Neural cell (in vitro differentiated cells): Measurements from ENCODE around the gene UBTF. TPM values are rescaled to one million over a fixed set of nuclear protein-coding genes. Genes with fewer than 3 reads are reported as not detected.

Experiments
- H2AFZ ChIP-seq: fragments of 200-600, 300-800 bp; sonication (generic), shearing (Covaris generic); 2 replicates; pipeline ENCODE4 v1.6.0; 2014; ENCODE audit warnings: low read depth, mild to moderate bottlenecking, antibody characterized with exemption, low read length, moderate library complexity
- H3F3A ChIP-seq: fragments of 200-600 bp; shearing (Covaris generic); 2 replicates; pipeline ENCODE4 v1.6.1; 2016; ENCODE audit warnings: mild to moderate bottlenecking, moderate library complexity, mixed read lengths, antibody characterized with exemption, low read length; ENCODE audit not compliant: insufficient read depth, poor library complexity, severe bottlenecking
- H3K27ac ChIP-seq: fragments of 200-600, 300-800 bp; sonication (generic), shearing (Covaris generic); 2 replicates; pipeline ENCODE4 v1.5.1; 2014; ENCODE audit warnings: mild to moderate bottlenecking, low read length, moderate library complexity
- H3K27me3 ChIP-seq: fragments of 300-800, 200-600 bp; sonication (generic), shearing (Covaris generic); 2 replicates; pipeline ENCODE4 v1.6.0; 2014; ENCODE audit warnings: mild to moderate bottlenecking, low read depth, low read length, moderate library complexity; ENCODE audit not compliant: insufficient read depth
- H3K36me3 ChIP-seq: fragments of 300-800, 200-600 bp; sonication (generic), shearing (Covaris generic); 2 replicates; pipeline ENCODE4 v1.5.1; 2014; ENCODE audit warnings: mild to moderate bottlenecking, antibody characterized with exemption, low read length, moderate library complexity; ENCODE audit not compliant: insufficient read depth
- H3K4me2 ChIP-seq: fragments of 300-800, 200-600 bp; sonication (generic), shearing (Covaris generic); 2 replicates; pipeline ENCODE4 v1.6.0; 2014; ENCODE audit warnings: mild to moderate bottlenecking, low read length
- H3K4me3 ChIP-seq: fragments of 300-800, 200-600 bp; sonication (generic), shearing (Covaris generic); 2 replicates; pipeline ENCODE4 v1.5.1; 2014; ENCODE audit warnings: mild to moderate bottlenecking, low read length, moderate library complexity
- H3K79me2 ChIP-seq: fragments of 200-600 bp; shearing (Covaris generic); replicated peaks from 2 replicates; pipeline ENCODE4 v1.6.0; 2014; ENCODE audit warnings: mild to moderate bottlenecking, low read length, moderate library complexity; ENCODE audit not compliant: insufficient read depth
- H3K9ac ChIP-seq: fragments of 300-800, 200-600 bp; sonication (generic), shearing (Covaris generic); 2 replicates; pipeline ENCODE4 v1.6.1; 2016; ENCODE audit warnings: mild to moderate bottlenecking, low read length, mixed read lengths
- H3K9me2 ChIP-seq: fragments of 200-600 bp; shearing (Covaris generic); 2 replicates; pipeline ENCODE4 v1.6.1; 2016; ENCODE audit warnings: mild to moderate bottlenecking, low read length, mixed read lengths; ENCODE audit not compliant: insufficient read depth
- H3K9me3 ChIP-seq: fragments of 200-600, 300-800 bp; sonication (generic), shearing (Covaris generic); 2 replicates; pipeline ENCODE4 v1.6.1; 2016; ENCODE audit warnings: mild to moderate bottlenecking, mixed run types, low read length, moderate library complexity, mixed read lengths
- H4K20me1 ChIP-seq: fragments of 200-600 bp; shearing (Covaris generic); 2 replicates; pipeline ENCODE4 v1.6.1; 2016; ENCODE audit warnings: mild to moderate bottlenecking, mixed run types; ENCODE audit not compliant: insufficient read depth
- CTCF ChIP-seq: fragments of 450-650 bp; IDR thresholded peaks from 2 replicates; pipeline ENCODE4 v1.5.1; 2014; ENCODE audit warnings: antibody characterized with exemption, mild to moderate bottlenecking, moderate library complexity; ENCODE audit not compliant: poor library complexity, severe bottlenecking
- EP300 ChIP-seq: fragments of 450-650 bp; conservative IDR thresholded peaks from 2 replicates; pipeline ENCODE4 v1.6.1; 2014; ENCODE audit warnings: antibody characterized with exemption, mild to moderate bottlenecking, moderate library complexity; ENCODE audit not compliant: poor library complexity, severe bottlenecking
- EZH2 ChIP-seq: fragments of 200-600, 300-800 bp; shearing (Covaris generic), sonication (generic); IDR thresholded peaks from 2 replicates; pipeline ENCODE4 v1.6.1; 2014; ENCODE audit warnings: antibody characterized with exemption, low read length, borderline replicate concordance, mild to moderate bottlenecking; ENCODE audit not compliant: insufficient read depth, poor library complexity, severe bottlenecking
- MXI1 ChIP-seq: fragments of 450-650 bp; conservative IDR thresholded peaks from 2 replicates; pipeline ENCODE4 v1.6.1; 2014; ENCODE audit warnings: antibody characterized with exemption, mild to moderate bottlenecking; ENCODE audit not compliant: poor library complexity, severe bottlenecking
- POLR2AphosphoS5 ChIP-seq: IDR thresholded peaks from 2 replicates; pipeline ENCODE4 v1.6.1; 2012
- RAD21 ChIP-seq: fragments of 450-650 bp; conservative IDR thresholded peaks from 2 replicates; pipeline ENCODE4 v1.6.1; 2014; ENCODE audit warnings: antibody characterized with exemption, mild to moderate bottlenecking, moderate library complexity
- REST ChIP-seq: IDR thresholded peaks from 2 replicates; pipeline ENCODE4 v1.6.1; 2012; ENCODE audit warnings: borderline replicate concordance
- SMC3 ChIP-seq: fragments of 450-650 bp; conservative IDR thresholded peaks from 2 replicates; pipeline ENCODE4 v1.6.1; 2014; ENCODE audit warnings: antibody characterized with exemption, mild to moderate bottlenecking, moderate library complexity; ENCODE audit not compliant: poor library complexity
- TAF1 ChIP-seq: IDR thresholded peaks from 2 replicates; pipeline ENCODE4 v1.6.1; 2012; ENCODE audit warnings: low read depth
- polyA plus RNA-seq: library from polyadenylated mRNA; depleted of rRNA; stranded (reverse); fragments of >200 nt; gene quantifications from 2 replicates; pipeline ENCODE4 v1.2.3, GENCODE V29; 2014

Gene UBTF
- polyA plus RNA-seq, 1 donor from 2014 or later: 73.8 TPM

GRCh38 chr17:44191369-44191768 lies 28.1 kb downstream of the UBTF start:
- no peak overlapping the region for H3K4me2 ChIP-seq
- peaks cover 21% of the 10 kb centered on the region for H3K79me2 ChIP-seq
- H3K9me3 ChIP-seq: no peaks in the 10 kb centered on the region
- H2AFZ ChIP-seq: no peak overlapping the region
- no peaks in the 10 kb centered on the region for H3K9me2 ChIP-seq
- no peak overlapping the region for H3K27ac ChIP-seq
- H3K27me3 ChIP-seq: no peaks in the 10 kb centered on the region
- H4K20me1 ChIP-seq: no peaks in the 10 kb centered on the region
- H3K4me3 ChIP-seq: no peak overlapping the region
- no peaks in the 10 kb centered on the region for H3F3A ChIP-seq
- peaks cover 10% of the 10 kb centered on the region for H3K36me3 ChIP-seq
- H3K9ac ChIP-seq: no peak overlapping the region
- no peak for TF ChIP-seq SMC3
- no peak for TF ChIP-seq TAF1
- TF ChIP-seq POLR2AphosphoS5: no peak
- no peak for TF ChIP-seq RAD21
- no peak for TF ChIP-seq EP300
- no peak for TF ChIP-seq MXI1
- no peak for TF ChIP-seq CTCF
- TF ChIP-seq EZH2: no peak

GRCh38 chr17:44190481-44190880 lies 29.0 kb downstream of the UBTF start:
- Histone ChIP-seq H3K36me3 (peaks cover 10% of the 10 kb centered on the region), H3K27ac (no peak overlapping the region), H3K9me3 (no peaks in the 10 kb centered on the region), H2AFZ (no peak overlapping the region), H3F3A (no peaks in the 10 kb centered on the region), H3K79me2 (peaks cover 24% of the 10 kb centered on the region), H3K9me2 (no peaks in the 10 kb centered on the region), H3K4me3 (no peak overlapping the region), H3K4me2 (no peak overlapping the region), H3K9ac (no peak overlapping the region), H3K27me3 (no peaks in the 10 kb centered on the region), H4K20me1 (no peaks in the 10 kb centered on the region)
- TF ChIP-seq EZH2: no peak
- TF ChIP-seq CTCF: no peak
- TF ChIP-seq SMC3: no peak
- no peak for TF ChIP-seq TAF1
- no peak for TF ChIP-seq REST
- TF ChIP-seq RAD21: no peak
- no peak for TF ChIP-seq POLR2AphosphoS5
- TF ChIP-seq MXI1: no peak
- no peak for TF ChIP-seq EP300
